Colonic mucosa (tissue), 4 donors: ENCODE results near the gene DAG1. TPM values are rescaled to one million over a fixed set of nuclear protein-coding genes. Genes with fewer than 3 reads are reported as not detected.

Source experiments
- DNase-seq: peaks from one replicate; pipeline ENCODE4 v3.0.0-alpha.2; 2020
- H3K27ac ChIP-seq: fragments of 200-600 bp; one replicate; pipeline ENCODE4 v1.8.0; 2021
- H3K27me3 ChIP-seq: fragments of 200-600 bp; one replicate; pipeline ENCODE4 v1.8.0; 2021
- H3K36me3 ChIP-seq: fragments of 200-600 bp; one replicate; pipeline ENCODE4 v1.8.0; 2021
- H3K4me1 ChIP-seq: fragments of 200-600 bp; one replicate; pipeline ENCODE4 v1.8.0; 2021; ENCODE audit warnings: mild to moderate bottlenecking
- H3K4me3 ChIP-seq: fragments of 200-600 bp; one replicate; pipeline ENCODE4 v1.8.0; 2021
- H3K9ac ChIP-seq, 2 donors: one replicate each; pipeline ENCODE4 v1.7.0; 2013; ENCODE audit warnings: control low read depth in 2 of 2, low read depth in 2 of 2, low read length in 2 of 2
- H3K9me3 ChIP-seq: fragments of 200-600 bp; one replicate; pipeline ENCODE4 v1.8.0; 2021
- intact Hi-C: fragments of 100-400 bp; cut with DNase I; formaldehyde crosslinking; loops from one replicate; pipeline ENCODE4 v1.14.1; 2022
- total RNA-seq, 2 donors: library from RNA; stranded (reverse); fragmentation: NEBNext Ultra II Directional in 1 of 2; extraction: Animal tissue kit (Norgen Biotek cat#: 25700) in 1 of 2; gene quantifications; one replicate each; pipeline ENCODE4 v1.2.1, GENCODE V29; 2021
- TF ChIP-seq, protein P1 (sequence below): fragments of 200-600 bp; IDR thresholded peaks from one replicate; pipeline ENCODE4 v1.8.0; 2022; ENCODE audit warnings: antibody characterized with exemption, mild to moderate bottlenecking
- donor health status: healthy.
- donor health status: DM: no; HTN: no; CAD: no.
- donor health status: DM: no; HTN: no; CAD: no.

DAG1 gene
- total RNA-seq, 2 donors from 2014 or later: 81.7 to 107 TPM

DNA sequence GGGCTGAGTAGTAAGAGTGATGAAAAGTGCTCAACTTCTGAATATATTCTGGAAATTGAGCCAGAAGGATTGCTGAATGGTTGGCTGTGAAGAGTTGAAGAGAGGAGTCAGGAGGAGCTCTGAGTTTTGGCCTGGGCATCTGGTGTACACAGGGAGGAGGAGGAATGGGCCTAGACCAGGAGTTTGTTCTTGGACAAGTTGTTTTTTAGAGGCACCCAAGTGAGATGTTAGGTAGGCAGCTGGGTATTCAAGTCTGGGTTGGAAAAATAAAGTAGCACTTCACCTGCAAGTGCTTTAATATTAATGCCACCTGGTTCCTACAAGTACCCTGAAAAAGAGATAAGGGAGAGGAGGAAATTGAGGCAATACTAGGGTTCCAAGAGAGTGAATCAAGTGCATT lies 98.9 kb downstream of the DAG1 start:
- no peaks in the 10 kb centered on the region for H3K27me3 ChIP-seq
- no peak overlapping the region for H3K4me3 ChIP-seq
- no peak for DNase-seq
- H3K36me3 ChIP-seq: no peaks in the 10 kb centered on the region
- H3K9ac ChIP-seq: no peak overlapping the region
- intact Hi-C loops: no loop called here
- H3K9me3 ChIP-seq: no peaks in the 10 kb centered on the region
- no peak overlapping the region for H3K27ac ChIP-seq
- TF ChIP-seq, protein P1, sequence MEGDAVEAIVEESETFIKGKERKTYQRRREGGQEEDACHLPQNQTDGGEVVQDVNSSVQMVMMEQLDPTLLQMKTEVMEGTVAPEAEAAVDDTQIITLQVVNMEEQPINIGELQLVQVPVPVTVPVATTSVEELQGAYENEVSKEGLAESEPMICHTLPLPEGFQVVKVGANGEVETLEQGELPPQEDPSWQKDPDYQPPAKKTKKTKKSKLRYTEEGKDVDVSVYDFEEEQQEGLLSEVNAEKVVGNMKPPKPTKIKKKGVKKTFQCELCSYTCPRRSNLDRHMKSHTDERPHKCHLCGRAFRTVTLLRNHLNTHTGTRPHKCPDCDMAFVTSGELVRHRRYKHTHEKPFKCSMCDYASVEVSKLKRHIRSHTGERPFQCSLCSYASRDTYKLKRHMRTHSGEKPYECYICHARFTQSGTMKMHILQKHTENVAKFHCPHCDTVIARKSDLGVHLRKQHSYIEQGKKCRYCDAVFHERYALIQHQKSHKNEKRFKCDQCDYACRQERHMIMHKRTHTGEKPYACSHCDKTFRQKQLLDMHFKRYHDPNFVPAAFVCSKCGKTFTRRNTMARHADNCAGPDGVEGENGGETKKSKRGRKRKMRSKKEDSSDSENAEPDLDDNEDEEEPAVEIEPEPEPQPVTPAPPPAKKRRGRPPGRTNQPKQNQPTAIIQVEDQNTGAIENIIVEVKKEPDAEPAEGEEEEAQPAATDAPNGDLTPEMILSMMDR: no peak
- no peaks in the 10 kb centered on the region for H3K4me1 ChIP-seq

- Histone ChIP-seq H3K4me3 (no peak overlapping the region), H3K9me3 (no peaks in the 10 kb centered on the region), H3K9ac (no peak overlapping the region), H3K27ac (no peak overlapping the region), H3K4me1 (no peaks in the 10 kb centered on the region), H3K27me3 (no peaks in the 10 kb centered on the region), H3K36me3 (no peaks in the 10 kb centered on the region)
- intact Hi-C loops: no loop called here
- TF ChIP-seq, protein P1: no peak
- no peak for DNase-seq
Observed at GRCh38 chr3:49570028-49570654, 100.1 kb downstream of the DAG1 start.

DNA sequence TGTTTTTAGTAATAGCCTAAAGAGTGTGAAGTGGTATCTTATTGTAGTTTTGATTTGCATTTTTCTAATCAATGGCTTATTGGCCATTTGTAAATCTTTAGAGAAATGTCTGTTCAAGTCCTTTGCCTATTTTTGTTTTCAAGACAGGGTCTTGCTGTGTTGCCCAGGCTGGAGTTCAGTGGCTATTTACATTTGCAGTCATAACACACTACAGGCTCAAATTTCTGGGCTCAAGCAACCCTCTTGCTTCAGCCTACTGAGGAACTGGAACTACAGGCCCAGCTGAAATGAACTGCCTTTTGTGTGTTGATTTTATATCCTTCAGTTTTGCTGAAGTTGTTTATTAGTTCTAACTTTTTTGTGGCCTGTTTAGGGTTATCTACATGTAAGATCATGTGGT lies 112.1 kb downstream of the DAG1 start:
- Histone ChIP-seq H3K4me1 (no peaks in the 10 kb centered on the region), H3K27me3 (no peaks in the 10 kb centered on the region), H3K9ac (no peak overlapping the region), H3K4me3 (no peak overlapping the region), H3K36me3 (no peaks in the 10 kb centered on the region), H3K9me3 (no peaks in the 10 kb centered on the region), H3K27ac (no peak overlapping the region)
- intact Hi-C loops: no loop called here
- TF ChIP-seq, protein P1: no peak
- DNase-seq: no peak

Other genes starting within 250 kb of the DAG1 start
- gene C3orf62, start 193.0 kb upstream of the DAG1 start, total RNA-seq: 1 to 10 TPM; 3.1 to 4.2 TPM
- 10 to 100 TPM; 40.5 to 43.9 TPM for gene USP4, start 130.2 kb upstream of the DAG1 start, total RNA-seq
- 100 to 1,000 TPM; 131 to 235 TPM for gene GPX1, start 111.9 kb upstream of the DAG1 start, total RNA-seq
- 100 to 1,000 TPM; 499 to 506 TPM for gene RHOA, start 58.3 kb upstream of the DAG1 start, total RNA-seq
- 10 to 100 TPM; 35.0 to 37.6 TPM for gene TCTA, start 57.8 kb upstream of the DAG1 start, total RNA-seq
- 10 to 100 TPM; 20.6 to 24.5 TPM for gene AMT, start 47.8 kb upstream of the DAG1 start, total RNA-seq
- 1 to 10 TPM; 5.5 to 6.6 TPM for gene NICN1, start 40.9 kb upstream of the DAG1 start, total RNA-seq
- gene BSN, start 84.2 kb downstream of the DAG1 start, total RNA-seq: under 1 TPM; 0.17 to 0.21 TPM
- gene APEH, start 204.1 kb downstream of the DAG1 start, total RNA-seq: 100 to 1,000 TPM; 151 to 278 TPM
- gene MST1, start 219.2 kb downstream of the DAG1 start, total RNA-seq: 10 to 100 TPM; 27.7 to 49.9 TPM
- 10 to 100 TPM; 36.4 to 39.3 TPM for gene RNF123, start 219.3 kb downstream of the DAG1 start, total RNA-seq
- gene AMIGO3, start 249.4 kb downstream of the DAG1 start, total RNA-seq: under 1 TPM in 1 of 2 donors, not detected in 1; 0.16 TPM